CD4-positive, alpha-beta T cell (primary cell): Measurements from ENCODE around the gene FBXL13. TPM values are rescaled to one million over a fixed set of nuclear protein-coding genes. Genes with fewer than 3 reads are reported as not detected.

Source experiments
- ATAC-seq: fragments of 200-7000 bp; cut with Tn5 transposase; one replicate; pipeline ENCODE4 v1.10.0; 2022; ENCODE audit warnings: mild to moderate bottlenecking; ENCODE audit not compliant: poor library complexity
- CTCF ChIA-PET: fragments of 350-600 bp; sonication (Branson Sonifier 250); formaldehyde crosslinking; loops from one replicate; lab custom pipeline; 2021; ENCODE audit warnings: antibody characterized with exemption, inconsistent platforms; lab: Charles Lee
- POLR2A ChIA-PET: fragments of 350-600 bp; sonication (Branson Sonifier 250); formaldehyde crosslinking; loops from one replicate; lab custom pipeline; 2021; ENCODE audit warnings: antibody characterized with exemption, inconsistent platforms; lab: Charles Lee
- DNase-seq, 14 experiments: peaks; one replicate each; pipeline ENCODE4 v3.0.0-alpha.2; 2013 to 2020; ENCODE audit warnings: mixed read lengths in 2 of 14
- H3K27ac ChIP-seq, 2 donors: one replicate each; pipeline versions ENCODE4 v1.5.1 to v1.7.0; 2013; ENCODE audit warnings: low read length in 2 of 2, low read depth in 1 of 2, mild to moderate bottlenecking in 1 of 2
- H3K27me3 ChIP-seq, 2 experiments: 1 replicate in 1 of 2; 2 replicates in 1 of 2; pipeline versions ENCODE4 v1.6.1 to v1.7.0; 2013; ENCODE audit warnings: low read length in 2 of 2, control low read depth in 1 of 2, mild to moderate bottlenecking in 1 of 2, moderate library complexity in 1 of 2; ENCODE audit not compliant: insufficient read depth in 2 of 2, control insufficient read depth in 1 of 2
- H3K36me3 ChIP-seq: one replicate; pipeline ENCODE4 v1.6.1; 2013; ENCODE audit warnings: low read length, control low read depth; ENCODE audit not compliant: insufficient read depth
- H3K4me1 ChIP-seq: one replicate; pipeline ENCODE4 v1.6.1; 2013; ENCODE audit warnings: low read length, control low read depth; ENCODE audit not compliant: insufficient read depth
- H3K4me3 ChIP-seq: one replicate; pipeline ENCODE4 v1.5.1; 2013; ENCODE audit warnings: mild to moderate bottlenecking, low read length, moderate library complexity
- H3K9me3 ChIP-seq, 2 experiments: 1 replicate in 1 of 2; 2 replicates in 1 of 2; pipeline versions ENCODE4 v1.6.1 to v1.7.0; 2013; ENCODE audit warnings: low read length in 2 of 2, mild to moderate bottlenecking in 2 of 2, control low read depth in 1 of 2, moderate library complexity in 1 of 2; ENCODE audit not compliant: control insufficient read depth in 1 of 2, insufficient read depth in 1 of 2
- H3K27ac Mint-ChIP-seq: one replicate; pipeline ENCODE4 v1.8.0; 2020; ENCODE audit warnings: mixed read lengths
- H3K27me3 Mint-ChIP-seq: one replicate; pipeline ENCODE4 v1.8.0; 2021; ENCODE audit warnings: mixed read lengths
- H3K36me3 Mint-ChIP-seq: one replicate; pipeline ENCODE4 v1.8.0; 2021; ENCODE audit warnings: low read depth, mixed read lengths
- H3K4me1 Mint-ChIP-seq: one replicate; pipeline ENCODE4 v1.8.0; 2021; ENCODE audit warnings: low read depth, mixed read lengths
- H3K4me3 Mint-ChIP-seq: one replicate; pipeline ENCODE4 v1.8.0; 2020; ENCODE audit warnings: mild to moderate bottlenecking, mixed read lengths
- H3K9me3 Mint-ChIP-seq: one replicate; pipeline ENCODE4 v1.8.0; 2020; ENCODE audit warnings: mixed read lengths
- CTCF ChIP-seq: fragments of 200-600 bp; IDR thresholded peaks from one replicate; pipeline ENCODE4 v1.8.0; 2022; ENCODE audit warnings: antibody characterized with exemption, mild to moderate bottlenecking
- intact Hi-C, 2 experiments: fragments of 100-400 bp; cut with DNase I in 1 of 2; cut with micrococcal nuclease in 1 of 2; formaldehyde crosslinking; loops; one replicate each; pipeline versions ENCODE4 v1.15.1 to v1.9.0; 2023 to 2025; cut with DNase I, micrococcal nuclease
- total RNA-seq, 174 experiments: library from RNA in 2 of 174; stranded (reverse) in 2 of 174; gene quantifications; one replicate each; pipeline ENCODE4 v1.2.3 and lab custom pipeline; 2021 to 2026

FBXL13 gene
- total RNA-seq, 2 experiments from 2014 or later = 0.89 to 1.4 TPM

GRCh38 chr7:103077318-103077717 lies 2.7 kb upstream of the FBXL13 start:
- H3K27me3 Mint-ChIP-seq = no peaks in the 10 kb centered on the region
- no peak for DNase-seq
- peaks cover 10% of the 10 kb centered on the region for H3K36me3 Mint-ChIP-seq
- intact Hi-C loops = loop anchor here in 1 of 2 experiments (5.0 to 10.0 kb wide), 4 partner anchors 265 to 1263 kb away; partner anchors contain the start of genes CUX1, DNAJC2, ORC5 and SH2B2
- no peak overlapping the region for H3K27ac Mint-ChIP-seq
- H3K4me3 ChIP-seq = no peak overlapping the region
- H3K27ac ChIP-seq = no peak overlapping the region
- ChIA-PET CTCF (no interaction called here), POLR2A (no interaction called here)
- H3K9me3 Mint-ChIP-seq = no peaks in the 10 kb centered on the region
- peaks cover 29% of the 10 kb centered on the region for H3K4me1 ChIP-seq
- H3K27me3 ChIP-seq = no peaks in the 10 kb centered on the region
- no peak for ATAC-seq
- H3K9me3 ChIP-seq = no peaks in the 10 kb centered on the region
- H3K36me3 ChIP-seq = peaks cover 5% of the 10 kb centered on the region
- H3K4me1 Mint-ChIP-seq = peaks cover 46% of the 10 kb centered on the region
- TF ChIP-seq CTCF = no peak
- H3K4me3 Mint-ChIP-seq = peak overlapping the region; percentile 52

- H3K4me3 ChIP-seq = no peak overlapping the region
- intact Hi-C loops = loop anchor here in 1 of 2 experiments (5.0 to 10.0 kb wide), 4 partner anchors 266 to 1262 kb away; partner anchors contain the start of genes CUX1, DNAJC2, ORC5 and SH2B2
- H3K27ac ChIP-seq = no peak overlapping the region
- peak in 2 of 14 experiments; percentile 14 to 30 for DNase-seq
- H3K27me3 ChIP-seq = no peaks in the 10 kb centered on the region
- no peaks in the 10 kb centered on the region for H3K9me3 ChIP-seq
- TF ChIP-seq CTCF = no peak
- POLR2A ChIA-PET = interaction anchor here (2.7 kb wide), 1 partner anchor 8 kb away, joined by 20 read pairs; no protein-coding TSS in a partner anchor
- H3K36me3 Mint-ChIP-seq = peaks cover 10% of the 10 kb centered on the region
- H3K9me3 Mint-ChIP-seq = no peaks in the 10 kb centered on the region
- peaks cover 42% of the 10 kb centered on the region for H3K4me1 Mint-ChIP-seq
- no peaks in the 10 kb centered on the region for H3K27me3 Mint-ChIP-seq
- peaks cover 5% of the 10 kb centered on the region for H3K36me3 ChIP-seq
- peaks cover 29% of the 10 kb centered on the region for H3K4me1 ChIP-seq
- H3K27ac Mint-ChIP-seq = peak overlapping the region; percentile 91
- H3K4me3 Mint-ChIP-seq = peak overlapping the region; percentile 99
- no peak for ATAC-seq
- CTCF ChIA-PET = interaction anchor here (2.6 kb wide), 1 partner anchor 11 kb away, joined by 11 read pairs; no protein-coding TSS in a partner anchor
These were observed 2.2 kb upstream of the FBXL13 start for GRCh38 chr7:103076764-103077163.

GRCh38 chr7:103075337-103075918 lies 832 bp upstream of the FBXL13 start:
- peak overlapping the region; percentile 92 for H3K4me3 ChIP-seq
- Mint-ChIP-seq H3K36me3 (peaks cover 10% of the 10 kb centered on the region), H3K4me3 (peak overlapping the region; percentile 99), H3K4me1 (peaks cover 38% of the 10 kb centered on the region), H3K27ac (peak overlapping the region; percentile 91), H3K9me3 (no peaks in the 10 kb centered on the region), H3K27me3 (no peaks in the 10 kb centered on the region)
- intact Hi-C loops = loop anchor here (2.0 to 10.0 kb wide), 5 partner anchors 73 to 1261 kb away; partner anchors contain the start of genes NAPEPLD (in 2 of the 2), CUX1 (in 1 of the 2), DNAJC2 (in 1 of the 2) and ORC5 (in 1 of the 2)
- H3K9me3 ChIP-seq = no peaks in the 10 kb centered on the region
- H3K27me3 ChIP-seq = no peaks in the 10 kb centered on the region
- ATAC-seq (peak; percentile 60), DNase-seq (peak; percentile 39 to 84 (median 57))
- H3K4me1 ChIP-seq = peaks cover 29% of the 10 kb centered on the region
- ChIA-PET CTCF (interaction anchor here (0.8 to 2.6 kb wide), 7 partner anchors 9 to 204 kb away, joined by 3 to 11 read pairs (median 5); no protein-coding TSS in a partner anchor), POLR2A (interaction anchor here (1.0 to 2.7 kb wide), 14 partner anchors 9 to 712 kb away, joined by 3 to 20 read pairs (median 6); partner anchors contain the start of genes FAM185A, NAPEPLD and PSMC2)
- H3K27ac ChIP-seq = peak overlapping the region; percentile 47 to 61
- TF ChIP-seq CTCF = no peak
- peaks cover 2% of the 10 kb centered on the region for H3K36me3 ChIP-seq
